Testis (tissue), 2 donors: ENCODE measurements around the gene GTPBP3.

ENCODE experiments used
- POLR2A ChIP-seq: fragments of 450-650 bp; IDR thresholded peaks from one replicate; pipeline ENCODE4 v1.6.1; 2017; ENCODE audit warnings: antibody characterized with exemption, mild to moderate bottlenecking, moderate library complexity
- TF ChIP-seq, protein P1 (sequence below), 3 experiments: fragments of 450-650 bp in 2 of 3; fragments of 200-600 bp in 1 of 3; sonication (generic) in 1 of 3; IDR thresholded peaks; one replicate each; pipeline ENCODE4 v1.5.1; 2016 to 2019; ENCODE audit warnings: antibody characterized with exemption in 3 of 3, mild to moderate bottlenecking in 2 of 3, moderate library complexity in 1 of 3

DNA sequence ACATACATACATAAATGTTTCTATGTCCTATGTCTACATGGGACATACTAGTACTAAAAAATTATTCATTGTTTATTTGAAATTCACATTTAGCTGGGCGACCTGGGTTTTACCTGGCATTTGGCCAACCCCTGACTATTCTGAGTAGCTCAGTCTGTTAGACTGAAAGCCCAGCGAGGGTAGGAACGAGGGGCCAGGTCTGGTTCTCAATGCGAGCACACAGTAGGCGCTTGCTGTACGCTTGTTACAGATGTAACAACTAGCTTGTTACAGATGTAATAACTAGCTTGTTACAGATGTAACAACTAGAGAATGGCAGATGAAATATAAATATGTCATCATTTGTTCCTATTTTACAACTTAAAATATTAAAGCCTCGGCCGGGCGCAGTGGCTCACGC, 1.8 kb upstream of the GTPBP3 start:
- TF ChIP-seq, protein P1, sequence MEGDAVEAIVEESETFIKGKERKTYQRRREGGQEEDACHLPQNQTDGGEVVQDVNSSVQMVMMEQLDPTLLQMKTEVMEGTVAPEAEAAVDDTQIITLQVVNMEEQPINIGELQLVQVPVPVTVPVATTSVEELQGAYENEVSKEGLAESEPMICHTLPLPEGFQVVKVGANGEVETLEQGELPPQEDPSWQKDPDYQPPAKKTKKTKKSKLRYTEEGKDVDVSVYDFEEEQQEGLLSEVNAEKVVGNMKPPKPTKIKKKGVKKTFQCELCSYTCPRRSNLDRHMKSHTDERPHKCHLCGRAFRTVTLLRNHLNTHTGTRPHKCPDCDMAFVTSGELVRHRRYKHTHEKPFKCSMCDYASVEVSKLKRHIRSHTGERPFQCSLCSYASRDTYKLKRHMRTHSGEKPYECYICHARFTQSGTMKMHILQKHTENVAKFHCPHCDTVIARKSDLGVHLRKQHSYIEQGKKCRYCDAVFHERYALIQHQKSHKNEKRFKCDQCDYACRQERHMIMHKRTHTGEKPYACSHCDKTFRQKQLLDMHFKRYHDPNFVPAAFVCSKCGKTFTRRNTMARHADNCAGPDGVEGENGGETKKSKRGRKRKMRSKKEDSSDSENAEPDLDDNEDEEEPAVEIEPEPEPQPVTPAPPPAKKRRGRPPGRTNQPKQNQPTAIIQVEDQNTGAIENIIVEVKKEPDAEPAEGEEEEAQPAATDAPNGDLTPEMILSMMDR (IDR thresholded peaks at IDR 0.05), result no peak
- no peak for TF ChIP-seq POLR2A
